Measurements from ENCODE around the gene EHD4.

The EHD4 gene

GRCh38 chr15:41977757-41978383 lies 5.5 kb upstream of the EHD4 start:
- Histone ChIP-seq H3K36me3 (no peaks in the 10 kb centered on the region), H3K4me3 (ENCODE audit: low read depth in 1 of 2, low read length in 1 of 2) (no peak overlapping the region), H3K27ac (no peak overlapping the region), H3K27me3 (no peaks in the 10 kb centered on the region), H3K9me3 (no peaks in the 10 kb centered on the region), H3K4me1 (ENCODE audit: control insufficient read depth in 1 of 2, insufficient read depth in 1 of 2, low read depth in 1 of 2, low read length in 1 of 2) (peaks cover 2 to 6% of the 10 kb centered on the region in 2 experiments)
- TF ChIP-seq CTCF (IDR thresholded peaks at IDR 0.05) = no peak

GRCh38 chr15:41975669-41976068 lies 3.3 kb upstream of the EHD4 start:
- Histone ChIP-seq H3K27ac (no peak overlapping the region), H3K9me3 (no peaks in the 10 kb centered on the region), H3K36me3 (no peaks in the 10 kb centered on the region), H3K4me3 (ENCODE audit: low read depth in 1 of 2, low read length in 1 of 2) (no peak overlapping the region), H3K27me3 (no peaks in the 10 kb centered on the region), H3K4me1 (ENCODE audit: control insufficient read depth in 1 of 2, insufficient read depth in 1 of 2, low read depth in 1 of 2, low read length in 1 of 2) (peaks cover 17 to 20% of the 10 kb centered on the region in 2 experiments)
- TF ChIP-seq CTCF (IDR thresholded peaks at IDR 0.05) = no peak

GRCh38 chr15:41974041-41974440 lies 1.7 kb upstream of the EHD4 start:
- H3K36me3 ChIP-seq = no peaks in the 10 kb centered on the region
- peaks cover 33 to 36% of the 10 kb centered on the region in 2 experiments for H3K4me1 ChIP-seq (ENCODE audit: control insufficient read depth in 1 of 2, insufficient read depth in 1 of 2, low read depth in 1 of 2, low read length in 1 of 2)
- no peaks in the 10 kb centered on the region for H3K27me3 ChIP-seq
- no peak overlapping the region for H3K27ac ChIP-seq
- TF ChIP-seq CTCF (IDR thresholded peaks at IDR 0.05) = no peak
- no peak overlapping the region for H3K4me3 ChIP-seq (ENCODE audit: low read depth in 1 of 2, low read length in 1 of 2)
- H3K9me3 ChIP-seq = no peaks in the 10 kb centered on the region

GRCh38 chr15:41971895-41972252 lies 483 bp downstream of the EHD4 start:
- Histone ChIP-seq H3K27ac (peak overlapping the region; percentile 82), H3K27me3 (no peaks in the 10 kb centered on the region), H3K4me3 (ENCODE audit: low read depth in 1 of 2, low read length in 1 of 2) (peak overlapping the region; percentile 82 to 89), H3K36me3 (no peaks in the 10 kb centered on the region), H3K4me1 (ENCODE audit: control insufficient read depth in 1 of 2, insufficient read depth in 1 of 2, low read depth in 1 of 2, low read length in 1 of 2) (peaks cover 55 to 58% of the 10 kb centered on the region in 2 experiments), H3K9me3 (no peaks in the 10 kb centered on the region)
- no peak for TF ChIP-seq CTCF (IDR thresholded peaks at IDR 0.05)

GRCh38 chr15:41971089-41971894 lies 1.1 kb downstream of the EHD4 start:
- Histone ChIP-seq H3K4me3 (ENCODE audit: low read depth in 1 of 2, low read length in 1 of 2) (peak overlapping the region; percentile 82 to 89), H3K4me1 (ENCODE audit: control insufficient read depth in 1 of 2, insufficient read depth in 1 of 2, low read depth in 1 of 2, low read length in 1 of 2) (peaks cover 61 to 63% of the 10 kb centered on the region in 2 experiments), H3K36me3 (no peaks in the 10 kb centered on the region), H3K9me3 (no peaks in the 10 kb centered on the region), H3K27me3 (no peaks in the 10 kb centered on the region), H3K27ac (peak overlapping the region; percentile 85)
- peak; percentile 26 for TF ChIP-seq CTCF (IDR thresholded peaks at IDR 0.05)

Data from neutrophil (primary cell).